Right renal pelvis (tissue), 4 donors: Measurements from ENCODE around the gene RPS16. TPM values are rescaled to one million over a fixed set of nuclear protein-coding genes. Genes with fewer than 3 reads are reported as not detected.
"Not testable (repeated sequence)": the region's sequence is repeated elsewhere in the genome, so short reads cannot be mapped to it uniquely, and the experiment has no call there.

Experiments used
- DNase-seq, 4 donors: peaks; one replicate each; pipeline ENCODE4 v3.0.0-alpha.2; 2013; ENCODE audit warnings: low read depth in 4 of 4, low spot score in 3 of 4, missing footprints in 1 of 4
- polyA plus RNA-seq, 4 donors: library from polyadenylated mRNA; unstranded; fragments of 120-200 nt; gene quantifications; one replicate each; pipeline ENCODE4 v1.2.1, GENCODE V29; 2013; ENCODE audit not compliant: insufficient read length in 4 of 4

Gene RPS16
- 1,000 to 10,000 TPM; 1,088 to 1,343 (median 1,270) TPM for polyA plus RNA-seq

DNA sequence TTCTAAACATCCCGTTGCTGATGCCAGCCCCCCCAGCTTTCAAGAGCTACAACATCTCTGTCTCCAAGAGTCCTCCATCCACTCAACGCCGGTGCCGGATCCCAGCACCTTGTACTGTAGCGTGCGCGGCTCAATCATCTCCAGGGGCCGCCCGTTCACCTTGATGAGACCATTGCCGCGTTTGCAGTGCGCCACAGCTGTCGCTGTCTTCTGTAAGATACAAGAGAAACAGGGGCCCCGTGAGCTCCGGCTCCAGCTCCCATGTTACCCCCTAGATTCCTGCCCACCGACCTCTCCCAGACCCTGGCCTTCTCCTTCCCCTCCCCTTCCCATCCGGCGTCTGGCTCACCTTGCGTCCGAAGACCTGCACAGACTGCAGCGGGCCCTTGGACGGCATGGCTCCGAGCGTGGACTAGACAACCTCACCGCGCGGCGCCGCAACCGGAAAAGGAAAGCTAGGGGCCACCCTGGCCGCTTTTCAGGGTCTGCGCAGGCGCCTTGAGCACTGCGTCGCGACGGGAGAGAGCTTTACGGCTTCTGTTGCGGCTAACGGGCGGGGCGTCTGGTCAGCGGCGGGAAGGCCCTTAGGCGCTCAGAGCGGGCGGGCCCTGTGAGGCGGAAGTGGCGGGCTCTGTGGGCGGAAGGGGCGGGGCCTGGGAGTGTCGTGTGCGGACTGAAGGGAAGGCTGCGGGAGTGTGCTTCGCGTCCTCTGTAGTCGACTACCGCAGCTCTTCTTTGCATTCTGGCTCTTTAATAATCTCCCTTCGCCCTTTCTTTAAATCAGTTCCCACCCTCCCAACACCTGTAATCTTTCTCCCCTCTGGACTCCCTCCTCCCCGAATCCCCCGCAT, at the start of gene RPS16:
TSS of gene RPS16 (minus strand) at position 451 of the 851 bp plus-strand sequence. CDS start at position 397, 54 bp downstream.
- peak; percentile 90 to 97 (median 94) for DNase-seq

DNA sequence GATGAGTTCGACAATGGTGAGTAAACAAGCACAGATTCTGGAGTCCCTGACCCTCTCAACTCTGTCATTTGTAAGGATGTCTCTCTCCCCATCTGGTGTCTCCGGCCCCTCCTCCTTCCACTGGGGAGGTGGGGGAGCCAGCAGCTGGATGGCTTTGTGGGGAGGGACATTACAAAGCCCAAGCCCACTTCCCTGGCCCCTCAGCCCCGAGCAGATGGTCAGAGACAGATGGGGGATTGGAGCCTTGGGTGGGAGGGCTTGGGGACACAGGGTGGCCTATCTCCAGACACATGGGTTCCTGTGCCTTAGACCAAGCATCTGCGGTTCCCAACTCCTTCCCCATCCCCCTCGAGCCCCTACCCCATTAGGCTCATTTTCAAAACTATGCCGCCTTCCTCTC, 47.4 kb upstream of the RPS16 start:
- no peak for DNase-seq

DNA sequence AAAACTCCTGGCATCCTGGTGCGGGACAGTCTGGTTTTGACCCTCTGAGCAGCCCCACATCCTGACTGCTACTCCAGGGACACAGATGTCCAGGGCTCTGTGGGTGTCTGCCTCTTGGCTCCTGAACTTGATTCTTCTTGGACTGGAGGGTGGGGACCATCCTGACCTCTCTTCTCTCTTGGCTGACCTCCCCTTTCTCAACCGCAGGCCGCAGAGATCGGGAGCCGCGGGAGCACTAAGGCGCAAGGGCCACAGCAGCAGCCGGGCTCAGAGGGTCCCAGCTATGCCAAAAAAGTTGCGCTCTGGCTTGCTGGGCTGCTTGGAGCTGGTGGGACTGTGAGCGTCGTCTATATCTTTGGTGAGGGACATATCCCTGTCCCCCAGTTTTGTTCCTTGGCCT, 45.9 kb upstream of the RPS16 start:
- DNase-seq = no peak

DNA sequence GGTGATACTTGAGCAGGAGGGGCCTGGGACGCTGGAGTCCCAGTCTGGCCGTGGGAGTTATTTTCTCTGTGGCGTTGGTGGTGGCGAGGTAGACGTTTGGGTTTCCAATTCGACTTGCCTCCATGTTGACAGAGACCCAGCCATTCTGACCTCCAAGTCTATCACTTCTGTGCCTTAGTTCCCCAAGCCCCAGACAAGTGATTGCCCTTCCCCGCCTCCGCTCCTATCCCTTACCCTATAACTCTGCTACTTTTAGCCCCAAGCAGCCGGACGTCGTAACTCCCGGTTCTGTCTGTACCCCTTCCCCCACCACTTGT, 45.4 kb upstream of the RPS16 start:
- DNase-seq = no peak

DNA sequence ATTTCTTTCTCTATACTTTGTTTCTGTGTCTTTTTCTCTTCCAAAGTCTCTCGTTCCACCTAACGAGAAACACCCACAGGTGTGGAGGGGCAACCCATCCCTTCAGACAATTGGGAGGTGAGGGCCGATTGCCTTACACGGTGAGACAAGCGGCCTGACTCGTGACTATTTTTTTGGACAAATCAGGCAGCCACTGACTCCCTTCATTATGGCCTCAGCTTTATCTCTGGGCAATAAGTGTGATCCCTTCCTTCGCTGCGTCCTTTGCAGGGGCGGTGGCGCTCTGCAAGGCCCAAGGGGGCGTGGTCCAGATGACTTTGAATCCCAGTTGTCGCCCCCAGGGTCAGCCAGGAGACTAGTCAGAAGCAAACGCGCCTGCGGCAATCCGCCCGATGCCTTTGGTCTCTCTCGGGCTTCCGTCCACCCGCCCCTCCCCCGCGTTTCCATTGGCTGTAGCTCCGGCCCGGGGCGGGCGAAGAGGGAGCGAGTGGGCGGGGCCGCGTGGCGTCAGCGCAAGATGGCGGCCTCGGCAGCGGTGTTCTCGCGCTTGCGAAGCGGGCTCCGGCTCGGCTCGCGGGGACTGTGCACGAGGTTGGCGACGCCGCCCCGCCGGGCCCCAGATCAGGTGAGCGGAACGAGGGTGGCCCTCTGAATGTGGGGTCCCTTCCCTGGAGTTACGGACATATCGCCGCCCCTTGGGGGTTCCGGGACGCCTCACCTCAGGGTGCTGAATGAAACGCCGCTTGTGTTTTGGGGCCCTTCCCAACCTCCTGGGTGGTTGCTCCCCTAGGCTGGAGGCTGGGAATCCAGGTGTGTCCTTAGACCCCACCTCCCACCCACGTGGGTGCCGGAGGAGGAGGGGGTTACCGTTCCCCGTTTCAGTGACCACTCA, 44.8 kb upstream of the RPS16 start, which contains the start of gene TIMM50:
TSS of gene TIMM50 (plus strand) at position 502 of the 892 bp plus-strand sequence. CDS start at position 518, 16 bp downstream.
- DNase-seq = peak; percentile 88 to 94 (median 92)

DNA sequence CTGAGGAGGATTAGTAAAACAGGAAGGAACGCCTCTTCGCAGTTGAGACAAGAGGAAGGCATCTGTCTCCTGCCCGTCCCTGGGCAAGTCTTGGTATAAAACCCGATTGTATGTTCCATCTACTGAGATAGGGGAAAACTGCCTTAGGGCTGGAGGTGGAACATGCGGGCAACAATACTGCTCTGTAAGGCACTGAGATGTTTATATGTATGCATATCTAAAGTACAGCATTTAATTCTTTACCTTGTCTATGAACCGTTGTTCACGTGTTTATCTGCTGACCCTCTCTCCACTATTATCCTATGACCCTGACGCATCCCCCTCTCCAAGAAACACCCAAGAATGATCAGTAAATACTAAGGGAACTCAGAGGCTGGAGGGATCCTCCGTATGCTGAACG, 44.2 kb upstream of the RPS16 start:
- no peak for DNase-seq

DNA sequence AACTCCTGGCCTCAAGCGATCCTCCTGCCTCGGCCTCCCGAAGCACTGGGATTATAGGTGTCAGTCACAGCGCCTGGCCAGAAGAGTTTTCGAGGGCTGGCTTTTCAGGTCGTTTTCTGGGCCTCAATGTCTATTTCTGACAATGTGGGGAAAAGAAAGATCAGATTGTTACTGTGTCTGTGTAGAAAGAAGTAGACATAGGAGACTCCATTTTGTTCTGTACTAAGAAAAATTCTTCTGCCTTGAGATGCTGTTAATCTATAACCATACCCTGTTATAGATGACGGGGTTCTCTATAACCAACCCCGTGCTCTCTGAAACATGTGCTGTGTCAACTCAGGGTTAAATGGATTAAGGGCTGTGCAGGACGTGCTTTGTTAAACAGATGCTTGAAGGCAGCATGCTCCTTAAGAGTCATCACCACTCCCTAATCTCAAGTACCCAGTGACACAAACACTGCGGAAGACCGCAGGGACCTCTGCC, 43.6 kb upstream of the RPS16 start:
- not testable (repeated sequence) for DNase-seq

DNA sequence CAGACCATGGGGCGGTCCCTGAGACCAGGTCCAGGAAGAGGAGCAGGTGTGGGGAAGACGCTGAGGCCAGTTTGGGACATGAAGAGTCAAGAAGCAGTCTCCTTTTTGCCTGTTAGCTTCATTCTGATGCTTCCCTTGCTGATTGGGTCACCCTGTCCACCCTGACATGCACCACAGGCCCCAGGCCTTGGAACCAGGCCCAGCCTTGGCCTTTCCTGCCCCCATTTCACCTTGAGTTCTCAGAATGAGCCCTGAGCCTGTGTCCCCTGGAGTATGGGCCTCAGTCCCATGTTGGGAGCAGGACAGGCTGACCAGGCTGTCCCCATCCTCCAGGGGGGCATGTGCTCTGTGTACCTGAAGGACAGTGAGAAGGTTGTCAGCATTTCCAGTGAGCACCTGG, 40.0 kb upstream of the RPS16 start:
- no peak for DNase-seq

DNA sequence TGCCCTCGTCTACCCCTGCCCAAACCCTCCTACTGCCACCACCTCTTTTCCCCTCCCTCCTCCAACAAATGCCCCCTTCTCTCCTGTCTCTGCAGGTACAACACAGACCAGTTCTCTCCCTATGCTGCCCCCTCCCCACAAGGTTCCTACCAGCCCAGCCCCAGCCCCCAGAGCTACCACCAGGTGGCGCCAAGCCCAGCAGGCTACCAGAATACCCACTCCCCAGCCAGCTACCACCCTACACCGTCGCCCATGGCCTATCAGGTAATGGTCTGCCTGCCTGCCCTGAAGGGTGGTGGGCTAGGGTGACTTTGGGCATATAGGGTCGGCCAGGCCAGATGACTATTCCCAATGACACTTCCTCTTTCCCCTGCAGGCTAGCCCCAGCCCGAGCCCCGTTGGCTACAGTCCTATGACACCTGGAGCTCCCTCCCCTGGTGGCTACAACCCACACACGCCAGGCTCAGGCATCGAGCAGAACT, 38.4 kb upstream of the RPS16 start:
- DNase-seq = peak in 2 of 4 donors; percentile 33 to 44

DNA sequence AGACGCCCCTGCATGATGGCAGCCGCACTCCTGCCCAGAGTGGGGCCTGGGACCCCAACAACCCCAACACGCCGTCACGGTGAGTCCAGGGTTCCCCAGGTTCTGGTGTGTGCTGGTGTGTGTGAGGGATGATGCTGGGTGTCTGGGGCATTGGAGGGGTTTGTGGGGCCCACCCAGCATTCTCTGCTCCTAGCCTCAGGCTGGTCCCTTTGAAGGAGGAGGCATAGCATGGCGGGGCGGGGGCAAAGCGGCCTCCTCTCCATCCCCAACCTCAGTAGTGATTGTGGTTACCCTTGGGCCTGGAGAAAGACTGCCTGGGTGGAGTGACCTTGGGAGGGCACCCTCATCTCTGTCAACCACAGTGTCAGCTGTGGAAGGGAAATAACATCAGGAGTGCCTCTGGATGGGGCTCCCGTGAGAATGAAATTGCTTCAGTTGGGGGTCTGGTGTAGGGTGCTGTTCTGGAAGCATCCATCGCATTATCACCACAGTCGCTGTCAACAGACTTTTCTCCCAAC, 37.8 kb upstream of the RPS16 start:
- DNase-seq = no peak

DNA sequence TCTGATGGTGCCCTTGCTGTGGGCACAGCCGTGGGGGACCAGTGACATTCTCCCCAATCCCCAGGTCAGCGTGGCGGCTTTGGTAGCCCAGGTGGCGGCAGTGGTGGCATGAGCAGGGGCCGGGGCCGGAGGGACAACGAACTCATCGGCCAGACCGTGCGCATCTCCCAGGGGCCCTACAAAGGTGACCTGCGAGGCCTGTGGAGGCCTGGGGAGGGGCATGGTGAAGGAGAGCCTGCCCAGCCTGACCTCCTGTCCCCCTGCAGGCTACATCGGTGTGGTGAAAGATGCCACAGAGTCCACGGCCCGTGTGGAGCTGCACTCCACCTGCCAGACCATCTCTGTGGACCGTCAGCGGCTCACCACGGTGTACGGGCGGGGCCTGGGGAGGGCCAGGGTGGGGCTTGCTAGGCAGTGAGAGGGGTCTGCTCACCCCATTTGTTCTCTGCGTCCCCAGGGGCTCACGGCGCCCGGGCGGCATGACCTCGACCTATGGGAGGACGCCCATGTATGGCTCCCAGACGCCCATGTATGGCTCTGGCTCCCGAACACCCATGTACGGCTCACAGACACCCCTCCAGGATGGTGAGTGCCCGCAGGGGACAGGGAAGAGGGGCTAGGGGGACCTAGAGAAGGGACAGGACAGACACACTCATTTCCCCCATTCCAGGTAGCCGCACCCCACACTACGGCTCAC, 37.1 kb upstream of the RPS16 start:
- DNase-seq = no peak

DNA sequence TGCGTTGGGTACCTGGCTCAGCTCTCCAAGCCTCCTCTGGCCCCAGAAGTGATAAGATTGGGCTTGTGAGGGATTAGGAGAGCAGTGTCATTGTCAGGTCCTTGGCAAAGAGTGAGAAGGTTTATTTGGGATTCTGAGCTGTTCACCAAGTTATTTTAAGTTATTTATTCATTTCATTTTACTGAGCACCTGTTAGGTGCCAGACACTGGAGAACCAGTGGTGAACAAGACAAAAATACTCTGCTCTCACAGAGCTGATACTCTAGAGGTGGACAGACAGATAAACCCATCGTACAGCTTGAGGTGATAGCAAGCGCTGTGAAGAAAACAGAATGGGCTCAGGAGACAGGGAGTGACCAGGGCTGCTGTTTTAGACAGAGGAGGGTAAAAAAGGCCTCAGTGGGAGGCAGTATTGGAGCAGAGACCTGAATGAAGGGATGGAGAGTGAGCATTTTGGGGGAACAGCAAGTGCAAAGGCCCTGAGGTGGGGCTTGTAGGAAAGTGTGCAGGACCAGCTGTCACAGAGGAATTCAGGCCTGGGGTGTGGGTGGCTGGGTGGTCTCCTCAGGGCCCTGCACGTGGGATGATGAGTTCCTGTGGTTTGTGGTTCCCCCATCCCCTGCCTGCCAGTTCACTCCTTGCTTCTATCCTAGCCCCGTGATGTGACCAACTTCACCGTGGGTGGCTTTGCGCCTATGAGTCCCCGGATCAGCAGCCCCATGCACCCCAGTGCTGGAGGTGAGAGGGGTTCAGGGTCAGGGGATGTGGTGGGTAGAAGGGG, 36.2 kb upstream of the RPS16 start:
- DNase-seq = no peak

DNA sequence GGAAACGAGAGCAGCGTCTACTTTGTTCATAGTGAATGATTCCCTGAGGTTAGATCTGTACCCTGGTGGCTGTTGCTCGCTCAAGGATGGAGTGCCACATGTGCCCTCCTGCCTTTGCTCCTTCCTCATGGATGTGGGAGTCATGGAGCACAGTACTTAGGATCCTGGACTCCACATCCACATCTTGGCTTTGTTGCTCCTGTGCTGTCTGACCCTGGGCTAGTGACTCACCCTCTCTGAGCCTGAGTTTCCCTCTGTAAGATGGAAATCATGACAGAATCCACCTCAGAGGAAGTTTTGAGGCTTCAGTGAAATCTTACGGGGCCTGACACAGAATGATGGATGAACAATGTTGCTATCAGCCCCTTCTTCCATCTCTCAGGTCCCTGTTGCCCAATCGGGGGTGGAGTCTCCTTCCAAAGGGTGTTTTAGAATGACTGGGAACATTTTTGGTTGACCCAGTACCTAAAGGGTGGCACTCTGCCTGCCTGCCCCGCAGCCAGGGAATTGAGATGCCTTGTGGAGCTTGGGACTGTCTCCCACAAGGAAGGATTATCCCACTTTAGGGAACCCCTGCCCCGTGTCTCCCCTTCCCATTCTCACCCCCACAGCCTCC, 35.1 kb upstream of the RPS16 start:
- no peak for DNase-seq

DNA sequence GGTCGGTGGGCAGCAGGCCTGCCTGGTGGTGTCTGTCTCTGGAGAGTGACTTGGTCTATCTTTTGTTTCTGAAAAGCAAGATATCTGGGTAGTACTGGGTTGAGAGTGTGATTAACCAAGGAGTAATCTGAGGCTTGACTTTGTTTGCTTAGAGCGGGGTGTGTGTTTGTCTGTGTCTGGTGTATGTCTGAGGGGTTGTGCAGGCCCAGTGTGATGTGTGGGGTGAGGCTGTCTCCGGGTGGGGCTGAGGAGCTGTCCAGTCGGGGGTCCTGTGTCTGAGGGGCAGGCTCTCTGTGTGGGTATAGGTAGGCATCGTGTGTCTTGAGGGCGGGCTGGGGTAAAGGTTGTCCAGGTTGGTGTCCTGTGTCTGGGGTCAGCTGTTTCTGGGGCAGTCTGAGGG, 33.8 kb upstream of the RPS16 start:
- no peak for DNase-seq

DNA sequence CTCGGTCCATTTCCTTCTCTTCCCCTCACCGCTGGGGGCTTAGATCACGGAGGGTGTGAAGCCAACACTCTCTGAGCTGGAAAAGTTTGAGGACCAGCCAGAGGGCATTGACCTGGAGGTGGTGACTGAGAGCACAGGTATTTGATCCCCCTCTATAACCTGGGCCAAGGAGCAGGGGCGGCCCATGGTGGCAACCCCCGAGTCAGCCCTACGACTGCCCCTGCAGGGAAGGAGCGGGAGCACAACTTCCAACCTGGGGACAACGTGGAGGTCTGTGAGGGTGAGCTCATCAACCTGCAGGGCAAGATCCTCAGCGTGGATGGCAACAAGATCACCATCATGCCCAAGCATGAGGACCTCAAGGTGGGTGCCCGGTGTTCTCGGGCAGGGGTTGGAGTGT, 33.3 kb upstream of the RPS16 start:
- no peak for DNase-seq

DNA sequence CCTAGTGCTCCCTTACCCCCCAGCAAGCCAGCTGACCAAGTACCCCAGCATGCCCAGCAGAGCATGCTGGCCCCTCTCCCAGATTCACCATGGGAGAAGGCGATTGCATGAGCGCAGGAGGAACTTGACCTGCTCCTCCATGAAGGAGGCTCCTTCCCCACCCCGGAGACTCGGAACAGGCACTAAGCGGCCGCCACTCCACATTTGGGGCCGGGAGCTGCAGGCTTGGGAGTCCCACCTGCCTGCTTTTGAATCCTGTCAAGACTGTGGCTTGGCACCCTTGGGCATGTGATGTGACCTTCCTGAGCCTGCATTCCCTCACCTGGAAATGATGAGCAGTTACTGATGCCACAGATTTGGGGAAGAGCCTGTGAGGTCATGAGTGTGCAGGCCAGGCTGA, 32.2 kb upstream of the RPS16 start:
- DNase-seq = no peak

DNA sequence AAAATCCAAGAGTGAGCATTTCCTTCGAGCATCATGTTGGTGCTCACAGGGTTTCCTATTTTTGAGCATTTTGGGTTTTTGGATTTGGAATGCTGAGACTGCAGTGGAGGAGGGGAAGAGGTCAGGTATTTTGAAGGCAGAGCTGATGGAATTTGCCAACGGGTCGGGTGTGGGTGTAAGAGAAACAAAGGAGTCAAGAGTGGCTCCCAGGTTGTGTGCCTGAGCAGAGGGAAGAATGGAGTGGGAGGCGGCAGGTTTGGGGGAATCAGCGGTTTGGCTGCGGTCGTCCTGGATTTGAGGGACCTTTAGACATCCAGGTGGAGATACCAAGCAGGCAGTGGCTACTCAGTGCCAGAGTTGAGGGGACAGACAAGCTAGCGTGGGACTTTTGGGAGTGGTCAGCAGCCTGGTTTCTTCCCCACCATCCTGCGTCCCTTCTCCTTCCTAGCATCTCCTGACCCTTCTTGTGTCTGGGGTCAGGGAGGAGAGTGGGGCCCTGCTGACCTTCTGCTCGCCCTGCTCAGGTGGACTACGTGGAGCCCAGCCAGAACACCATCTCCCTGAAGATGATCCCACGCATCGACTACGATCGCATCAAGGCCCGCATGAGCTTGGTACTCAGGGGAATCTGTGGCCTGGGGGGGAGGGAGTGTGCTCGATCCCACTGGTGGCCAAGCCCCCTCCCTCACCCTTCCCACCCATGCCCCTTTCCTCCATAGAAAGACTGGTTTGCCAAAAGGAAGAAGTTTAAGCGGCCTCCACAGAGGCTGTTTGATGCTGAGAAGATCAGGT, 30.4 kb upstream of the RPS16 start:
- no peak for DNase-seq

DNA sequence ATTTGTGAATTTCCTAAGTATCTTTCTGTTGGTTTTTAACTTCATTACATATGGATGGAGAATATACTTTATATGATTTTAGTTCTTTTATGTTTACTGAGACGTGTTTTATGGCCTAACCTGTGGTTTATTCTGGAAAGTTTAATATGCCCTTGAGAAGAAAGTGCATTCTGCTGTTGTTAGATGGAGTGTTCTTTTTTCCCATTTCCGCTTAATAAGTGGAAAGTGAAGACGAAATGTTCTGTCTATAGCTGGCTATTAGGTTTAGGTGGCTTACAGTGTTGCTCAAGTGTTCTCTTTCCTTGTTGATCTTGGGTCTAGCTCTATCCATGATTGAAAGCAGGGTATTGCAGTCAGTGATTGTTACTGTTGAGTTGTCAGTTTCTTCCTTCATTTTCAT, 27.7 kb upstream of the RPS16 start:
- no peak for DNase-seq
